Suppressor macrophage (primary cell): ENCODE data around the gene ZNF502.
"Not testable (repeated sequence)": the region's sequence is repeated elsewhere in the genome, so short reads cannot be mapped to it uniquely, and the experiment has no call there.

Experiments used
- DNase-seq, 4 experiments: peaks; one replicate each; pipeline ENCODE4 v3.0.0-alpha.2; 2020 to 2022
- total RNA-seq, 17 experiments: gene quantifications; one replicate each; lab custom pipeline; 2026; ENCODE audit warnings: mixed read lengths in 6 of 17, inconsistent platforms in 3 of 17; lab: John Stamatoyannopoulos, UW

ZNF502 gene
- 0.78 to 6.7 (median 2.5) reads per million in 17 experiments for total RNA-seq

DNA sequence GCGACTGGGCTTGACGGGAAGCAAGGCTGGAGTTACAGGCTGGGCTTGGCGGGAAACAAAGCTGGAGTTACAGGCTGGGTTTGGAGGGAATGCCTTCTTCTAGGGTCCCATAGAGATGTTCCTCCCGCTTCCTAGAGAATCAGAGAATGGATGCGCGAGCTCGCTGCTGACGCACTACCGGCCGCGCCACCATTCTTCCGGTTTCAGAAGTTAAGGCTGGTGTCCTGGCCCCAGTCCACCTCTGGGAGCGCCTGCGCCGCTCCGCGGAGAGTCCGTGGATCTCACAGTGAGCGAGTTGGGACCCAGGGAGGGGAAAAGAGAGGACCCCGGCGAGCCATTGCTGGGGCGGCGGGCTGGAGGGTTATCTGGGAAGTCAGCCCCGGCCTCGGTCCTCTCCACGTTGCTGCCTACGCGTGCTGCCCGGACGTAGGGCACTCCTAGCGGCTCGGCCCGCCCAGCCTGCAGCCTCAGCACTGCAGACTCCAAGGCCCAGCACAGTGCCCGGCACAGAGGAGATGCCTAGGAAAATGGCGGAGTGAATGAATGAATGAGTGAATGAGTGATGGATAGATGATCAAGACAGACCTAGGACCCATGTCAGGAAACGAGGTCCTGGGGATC is at the start of gene ZNF502:
Gene ZNF502, plus strand, starts transcription at position 206 of the 621 bp plus-strand sequence. CDS start 7,602 bp downstream, outside the sequence.
- DNase-seq, result peak; percentile 69 to 91 (median 83)

- no peak for DNase-seq
Observed at GRCh38 chr3:44665173-44665572, 47.3 kb upstream of the ZNF502 start.

GRCh38 chr3:44666346-44666745 is 46.1 kb upstream of the ZNF502 start:
- no peak for DNase-seq

- no peak for DNase-seq
Observed at GRCh38 chr3:44669760-44670159, 42.7 kb upstream of the ZNF502 start.

DNA sequence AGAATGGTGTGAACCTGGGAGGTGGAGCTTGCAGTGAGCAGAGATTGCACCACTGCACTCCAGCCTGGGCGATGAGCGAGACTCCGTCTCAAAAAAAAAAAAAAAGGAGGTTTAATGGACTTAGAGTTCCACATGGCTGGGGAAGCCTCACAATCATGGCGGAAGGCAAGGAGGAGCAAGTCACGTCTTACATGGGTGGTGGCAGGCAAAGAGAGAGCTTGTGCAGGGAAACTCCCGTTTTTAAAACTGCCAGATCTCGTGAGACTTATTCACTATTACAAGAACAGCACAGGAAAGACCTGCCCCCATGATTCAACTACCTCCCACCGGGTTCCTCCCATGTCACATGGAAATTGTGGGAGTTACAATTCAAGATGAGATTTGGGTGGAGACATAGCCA is 39.0 kb upstream of the ZNF502 start:
- not testable (repeated sequence) for DNase-seq

DNA sequence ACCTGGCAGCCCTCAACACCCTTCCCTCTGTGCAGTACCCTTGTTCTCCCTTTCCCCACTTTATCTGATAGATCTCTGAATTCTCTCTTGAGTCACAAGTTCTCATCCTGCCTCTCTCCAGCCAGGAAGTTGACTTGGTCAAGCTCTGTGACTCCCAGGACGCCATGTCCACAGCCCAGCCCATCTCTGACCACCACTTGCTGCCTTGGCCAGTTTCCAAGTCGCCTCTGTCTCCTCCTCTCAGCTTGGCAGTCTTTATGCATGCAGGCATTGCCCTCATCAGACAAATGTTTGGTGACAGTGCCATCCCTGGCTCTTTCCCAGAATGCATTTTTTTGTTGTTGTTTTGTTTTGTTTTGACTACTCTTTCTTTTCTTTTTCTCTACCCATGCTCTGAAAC is 38.2 kb upstream of the ZNF502 start:
- no peak for DNase-seq

DNA sequence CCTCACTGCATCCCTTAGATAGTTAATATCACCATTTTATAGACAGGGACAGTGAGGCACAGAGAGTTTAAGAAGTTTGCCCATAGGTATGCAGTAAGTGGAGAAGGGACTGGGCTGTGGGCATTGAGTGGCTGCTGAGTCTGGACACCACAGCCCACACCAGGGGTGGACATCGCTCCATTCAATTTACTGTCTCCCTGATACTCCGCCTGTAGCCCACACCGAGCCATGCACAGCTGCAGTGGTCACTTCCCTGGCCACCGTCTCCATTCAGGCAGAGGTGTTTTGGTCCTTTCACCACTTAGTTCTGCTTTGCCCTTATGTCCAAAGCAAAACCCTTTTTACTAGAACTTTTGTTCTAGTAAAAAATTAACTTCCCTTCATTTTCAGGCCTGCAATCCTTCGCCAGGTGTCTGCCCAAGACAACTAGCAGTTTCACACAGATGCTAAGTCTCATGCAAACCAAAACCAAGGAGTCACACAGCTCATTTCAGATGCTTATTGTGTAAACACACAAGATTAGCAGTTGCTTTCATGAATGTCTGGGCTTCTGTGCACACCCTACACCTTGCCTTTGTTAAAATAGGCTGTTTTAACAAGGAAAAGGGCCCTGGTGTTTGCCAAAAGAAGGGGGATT is 33.9 kb upstream of the ZNF502 start:
- DNase-seq, result no peak

DNA sequence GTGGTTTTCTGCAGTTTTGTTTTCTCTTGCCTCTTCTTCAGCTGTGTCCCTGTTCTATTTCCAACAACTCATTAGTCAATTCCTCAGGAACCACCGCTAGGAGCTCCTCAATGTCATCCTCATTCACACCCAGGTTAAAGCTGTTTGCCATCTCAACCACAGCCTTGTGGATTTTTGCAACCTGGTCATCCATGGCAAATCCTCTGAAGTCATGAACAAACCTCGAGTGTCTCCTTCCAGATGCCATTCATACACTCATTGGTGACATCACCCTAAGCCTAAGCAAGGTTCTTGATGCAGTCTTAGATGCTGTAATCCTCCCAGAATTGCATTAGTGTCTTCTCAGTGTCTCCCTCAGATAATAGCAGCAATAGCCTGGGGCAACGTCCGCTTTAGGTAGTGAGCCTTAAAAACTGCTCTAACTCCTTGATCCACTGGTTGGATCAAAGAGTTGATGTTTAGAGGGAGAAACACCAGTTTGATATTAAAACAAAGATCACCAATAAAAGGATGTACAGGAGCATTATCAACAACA is 31.5 kb upstream of the ZNF502 start:
- no peak for DNase-seq

DNA sequence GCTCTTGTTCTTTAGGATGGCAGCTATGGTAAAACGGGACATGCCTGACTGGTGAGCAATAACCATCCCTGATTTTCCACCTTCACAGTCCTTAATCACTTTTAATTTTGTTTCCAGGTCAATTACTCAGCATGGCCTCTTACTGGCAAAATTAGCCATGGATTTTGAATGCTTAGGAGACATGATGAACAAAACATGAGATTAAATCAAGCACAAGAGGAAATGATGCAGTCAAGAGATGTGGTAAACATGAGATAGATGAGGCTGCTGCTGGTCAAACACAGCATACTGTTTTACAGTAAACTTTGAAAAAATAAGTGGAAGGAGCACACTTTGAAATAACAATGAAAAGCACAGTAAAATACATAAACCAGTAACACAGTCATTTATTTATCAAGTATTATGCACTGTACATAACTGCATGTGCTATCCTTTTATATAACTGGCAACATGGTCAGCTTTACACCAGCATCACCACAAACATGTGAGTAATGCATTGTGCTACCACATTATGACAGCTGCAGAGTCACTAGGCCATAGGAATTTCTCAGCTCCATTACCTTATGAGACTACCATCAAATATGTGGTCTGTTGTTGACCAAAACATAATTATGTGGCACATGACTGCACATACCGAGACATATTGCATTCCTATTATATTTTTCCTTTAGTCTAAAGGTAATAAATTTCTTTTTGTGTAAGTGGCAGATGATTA is 30.1 kb upstream of the ZNF502 start:
- no peak for DNase-seq

DNA sequence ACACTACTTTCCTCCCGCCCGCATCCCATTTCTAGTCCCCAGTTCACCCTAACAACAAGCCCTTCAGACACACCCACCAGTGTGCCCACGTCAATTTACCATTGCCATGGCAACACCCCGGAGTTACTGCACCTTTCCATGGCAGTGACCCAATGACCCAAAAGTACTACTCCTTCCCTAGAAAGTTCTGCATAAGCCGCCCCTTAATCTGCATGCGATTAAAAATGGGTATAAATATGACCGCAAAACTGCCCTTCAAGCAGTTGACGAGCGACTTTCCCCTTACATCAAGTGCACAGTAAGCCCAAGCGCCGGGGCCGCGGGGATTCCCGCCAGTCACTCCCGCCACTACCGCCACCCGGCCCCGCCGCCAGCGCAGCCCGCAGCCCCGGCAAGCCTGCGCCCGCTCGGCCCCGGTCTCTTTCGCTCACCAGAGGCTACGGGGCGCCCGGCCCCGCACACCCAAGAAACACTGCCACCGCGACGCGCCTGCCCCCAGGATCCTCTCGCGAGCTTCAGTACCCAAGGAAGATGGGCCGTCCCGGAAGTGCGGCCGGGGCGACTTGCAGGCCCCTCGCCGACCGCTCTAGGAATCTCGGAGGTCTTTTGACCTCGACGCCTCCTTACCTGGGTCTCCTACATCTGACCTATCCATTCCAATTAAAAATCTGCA is 27.2 kb upstream of the ZNF502 start:
- DNase-seq, result peak; percentile 31 to 76 (median 57)

DNA sequence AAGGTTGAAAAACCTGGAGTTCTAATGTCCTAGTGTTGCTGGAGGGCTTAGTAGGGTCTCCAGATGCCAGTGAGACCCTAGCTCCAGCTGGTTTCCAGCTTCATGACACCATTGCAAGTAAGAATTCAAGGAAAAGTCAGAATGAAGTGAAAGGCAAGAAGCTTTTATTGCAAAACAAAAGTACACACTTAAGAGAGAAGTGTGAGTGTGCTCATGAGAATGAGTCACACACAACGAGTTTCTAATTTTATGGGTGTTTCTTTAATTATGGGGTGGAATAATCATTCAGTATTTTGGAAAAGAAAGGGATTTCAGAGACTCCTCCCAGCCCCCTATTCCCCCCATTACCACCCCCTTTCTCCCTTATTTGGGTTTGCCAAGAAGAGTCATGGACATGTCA is 24.6 kb upstream of the ZNF502 start:
- no peak for DNase-seq

DNA sequence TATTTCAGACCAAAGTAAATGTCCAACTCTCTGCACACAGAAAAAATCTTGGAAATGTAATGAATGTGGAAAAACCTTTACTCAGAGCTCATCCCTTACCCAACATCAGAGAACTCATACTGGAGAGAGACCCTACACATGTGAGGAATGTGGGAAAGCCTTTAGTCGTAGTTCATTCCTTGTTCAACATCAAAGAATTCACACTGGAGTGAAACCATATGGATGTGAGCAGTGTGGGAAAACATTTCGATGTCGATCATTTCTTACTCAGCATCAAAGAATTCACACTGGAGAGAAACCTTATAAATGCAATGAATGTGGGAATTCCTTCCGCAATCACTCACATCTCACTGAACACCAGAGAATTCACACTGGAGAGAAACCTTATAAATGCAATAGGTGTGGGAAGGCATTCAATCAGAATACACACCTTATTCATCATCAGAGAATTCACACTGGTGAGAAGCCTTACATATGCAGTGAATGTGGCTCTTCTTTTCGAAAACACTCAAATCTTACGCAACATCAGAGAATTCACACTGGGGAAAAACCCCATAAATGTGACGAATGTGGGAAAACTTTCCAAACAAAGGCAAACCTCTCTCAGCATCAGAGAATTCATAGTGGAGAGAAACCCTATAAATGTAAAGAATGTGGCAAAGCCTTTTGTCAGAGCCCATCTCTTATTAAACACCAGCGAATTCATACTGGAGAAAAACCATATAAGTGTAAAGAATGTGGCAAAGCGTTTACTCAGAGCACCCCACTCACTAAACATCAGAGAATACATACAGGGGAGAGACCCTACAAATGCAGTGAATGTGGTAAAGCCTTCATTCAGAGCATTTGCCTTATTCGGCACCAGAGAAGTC is 9.0 kb downstream of the ZNF502 start:
- DNase-seq, result peak in 1 of 4 experiments; percentile 15

DNA sequence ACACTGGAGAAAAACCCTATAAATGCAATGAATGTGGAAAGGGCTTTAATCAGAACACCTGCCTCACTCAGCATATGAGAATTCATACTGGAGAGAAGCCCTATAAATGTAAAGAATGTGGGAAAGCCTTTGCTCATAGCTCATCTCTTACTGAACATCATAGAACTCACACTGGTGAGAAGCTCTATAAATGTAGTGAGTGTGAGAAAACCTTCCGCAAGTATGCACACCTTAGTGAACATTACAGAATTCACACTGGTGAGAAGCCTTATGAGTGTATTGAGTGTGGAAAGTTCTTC is 9.6 kb downstream of the ZNF502 start:
- DNase-seq, result no peak

- DNase-seq, result peak; percentile 82 to 95 (median 88)
Observed at GRCh38 chr3:44729384-44729910, 17.0 kb downstream of the ZNF502 start, which contains the start of gene ZNF501. TSS of gene ZNF501 (plus strand) at chr3:44729635. CDS start at chr3:44734422, 4,787 bp downstream.

DNA sequence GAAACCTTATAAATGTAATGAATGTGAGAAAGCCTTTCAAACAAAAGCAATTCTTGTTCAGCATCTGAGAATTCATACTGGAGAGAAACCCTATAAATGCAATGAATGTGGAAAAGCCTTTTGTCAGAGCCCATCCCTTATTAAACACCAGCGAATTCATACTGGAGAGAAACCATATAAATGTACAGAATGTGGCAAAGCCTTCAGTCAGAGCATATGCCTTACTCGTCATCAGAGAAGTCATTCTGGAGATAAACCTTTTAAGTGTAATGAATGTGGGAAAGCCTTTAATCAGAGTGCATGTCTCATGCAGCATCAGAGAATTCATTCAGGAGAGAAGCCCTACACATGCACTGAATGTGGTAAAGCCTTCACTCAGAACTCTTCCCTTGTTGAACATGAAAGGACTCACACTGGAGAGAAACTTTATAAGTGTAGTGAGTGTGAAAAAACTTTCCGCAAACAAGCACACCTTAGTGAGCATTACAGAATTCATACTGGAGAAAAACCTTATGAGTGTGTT is 22.2 kb downstream of the ZNF502 start:
- DNase-seq, result no peak

GRCh38 chr3:44761101-44761423 is 48.6 kb downstream of the ZNF502 start:
- DNase-seq, result peak in 3 of 4 experiments; percentile 3 to 9 (median 4)

DNA sequence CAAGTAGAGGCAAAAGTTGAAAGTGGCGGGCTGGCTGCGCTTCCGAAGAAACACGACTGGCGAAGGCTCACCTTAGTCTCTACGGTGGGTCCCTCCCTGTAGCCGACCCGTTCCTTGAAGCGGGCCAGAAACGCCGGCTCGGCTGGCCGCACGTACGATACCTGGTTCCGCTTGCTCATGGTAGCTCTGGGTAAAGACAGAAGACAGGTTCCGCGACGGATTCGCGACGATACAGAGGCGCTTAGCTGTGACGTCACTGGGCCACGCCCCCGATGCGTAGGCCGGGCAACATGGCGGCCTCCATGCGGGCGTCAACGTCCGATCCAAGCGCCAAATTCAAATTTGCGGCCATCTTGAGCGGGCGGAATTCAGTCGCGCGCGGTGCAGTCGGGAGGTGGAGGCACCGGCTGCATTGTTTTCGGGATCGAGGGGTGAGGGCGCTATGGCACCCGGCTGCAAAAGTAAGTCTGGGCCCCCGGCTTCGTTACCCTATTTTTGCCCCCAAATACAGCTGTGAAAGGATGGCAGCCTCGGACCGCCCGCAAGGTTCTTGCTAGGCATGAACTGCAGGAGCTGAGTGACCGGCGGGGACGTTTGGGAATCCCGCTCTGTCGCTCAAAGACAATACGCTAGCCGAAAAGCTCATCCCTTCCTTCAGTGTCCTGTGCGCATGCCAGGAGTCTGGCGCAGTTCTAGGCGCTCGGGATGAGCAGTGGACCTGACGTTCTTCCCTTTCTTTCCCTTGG is 49.1 kb downstream of the ZNF502 start, which contains the start of the genes KIAA1143 and KIF15:
Gene KIAA1143, minus strand, starts transcription at position 196 of the 746 bp plus-strand sequence. Its CDS starts 17 bp downstream, at position 179.
Gene KIF15, plus strand, starts transcription at position 371 of the 746 bp plus-strand sequence. Its CDS starts 72 bp downstream, at position 443.
- peak; percentile 99 for DNase-seq

DNA sequence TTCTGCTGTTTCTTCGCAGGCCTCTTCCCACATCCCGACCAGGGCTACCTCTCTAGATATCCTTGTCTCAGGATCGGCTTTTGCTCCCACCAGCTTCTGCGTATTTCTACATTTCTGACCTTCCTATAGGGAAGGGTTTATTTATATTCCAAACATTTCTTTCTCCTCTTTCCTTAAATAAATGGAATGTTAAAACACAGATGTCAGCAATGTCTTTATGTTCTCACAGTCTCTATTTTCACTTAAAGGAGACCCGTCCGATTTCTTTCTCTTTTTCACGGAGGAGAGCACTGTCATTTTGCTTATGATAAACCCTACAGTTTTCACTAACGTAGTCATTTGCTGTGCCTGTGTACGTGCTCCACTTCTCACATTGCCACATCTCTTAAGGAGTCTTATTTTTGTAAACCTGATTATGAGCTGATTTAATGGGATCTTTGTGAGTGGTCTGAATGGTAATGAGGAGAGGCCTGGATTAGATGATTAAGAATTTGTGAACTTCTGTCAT is 49.8 kb downstream of the ZNF502 start:
- peak in 1 of 4 experiments; percentile 6 for DNase-seq

- DNase-seq, result no peak
Observed at GRCh38 chr3:44762690-44763089, 50.2 kb downstream of the ZNF502 start.

DNA sequence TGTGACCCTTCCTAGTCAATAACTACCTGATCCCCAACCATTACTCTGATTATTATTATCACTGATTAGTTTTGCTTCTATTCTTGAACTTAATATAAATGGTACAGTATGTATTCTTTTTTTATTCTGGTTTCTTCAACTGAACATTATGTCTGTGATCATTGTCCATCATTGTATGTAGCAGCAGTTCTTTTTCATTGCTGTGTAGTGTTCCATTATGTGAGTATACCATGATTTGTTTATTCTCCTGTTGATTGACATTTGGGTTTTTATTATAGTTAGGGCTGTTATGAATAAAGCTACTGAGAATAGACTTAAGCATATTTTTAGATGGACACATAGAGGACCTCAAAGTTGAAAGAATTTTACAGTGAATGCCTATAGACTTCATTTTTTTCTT is 51.8 kb downstream of the ZNF502 start:
- DNase-seq, result no peak
